NCI-H1417 (cell line): ENCODE results near the gene KRT78.
"Not testable (repeated sequence)": the region's sequence is repeated elsewhere in the genome, so short reads cannot be mapped to it uniquely, and the experiment has no call there.

Experiments
- DNase-seq, 3 experiments: peaks; one replicate each; lab custom pipeline; 2025; lab: John Stamatoyannopoulos, UW

Gene KRT78

GRCh38 chr12:52848661-52849255 lies at the start of gene KRT78:
TSS of gene KRT78 (minus strand) at chr12:52848994. CDS start at chr12:52848930, 64 bp downstream.
- DNase-seq: no peak

GRCh38 chr12:52896190-52897100 lies 47.7 kb upstream of the KRT78 start:
- DNase-seq: no peak

- DNase-seq: peak in 2 of 3 experiments; percentile 83 to 94
Measured at GRCh38 chr12:52895726-52896189, 47.0 kb upstream of the KRT78 start.

GRCh38 chr12:52892974-52893373 lies 44.2 kb upstream of the KRT78 start:
- no peak for DNase-seq

GRCh38 chr12:52892207-52892852 lies 43.5 kb upstream of the KRT78 start:
- DNase-seq: no peak

- DNase-seq: no peak
Measured at GRCh38 chr12:52891044-52891443, 42.2 kb upstream of the KRT78 start.

GRCh38 chr12:52890417-52890816 lies 41.6 kb upstream of the KRT78 start:
- DNase-seq: no peak

GRCh38 chr12:52884526-52885293 lies 35.9 kb upstream of the KRT78 start:
- DNase-seq: peak; percentile 65 to 85 (median 79)

- DNase-seq: not testable (repeated sequence)
Measured at GRCh38 chr12:52880499-52880898, 31.7 kb upstream of the KRT78 start.

GRCh38 chr12:52879394-52880351 lies 30.9 kb upstream of the KRT78 start:
- peak; percentile 87 to 96 (median 89) for DNase-seq

GRCh38 chr12:52878507-52879393 lies 30.0 kb upstream of the KRT78 start:
- DNase-seq: no peak

GRCh38 chr12:52877242-52877641 lies 28.4 kb upstream of the KRT78 start:
- DNase-seq: no peak

GRCh38 chr12:52876372-52876771 lies 27.6 kb upstream of the KRT78 start:
- DNase-seq: no peak

GRCh38 chr12:52874573-52875435 lies 26.0 kb upstream of the KRT78 start:
- no peak for DNase-seq

- peak; percentile 36 to 67 (median 61) for DNase-seq
Measured at GRCh38 chr12:52873832-52874572, 25.2 kb upstream of the KRT78 start.

GRCh38 chr12:52873513-52873831 lies 24.7 kb upstream of the KRT78 start:
- peak in 2 of 3 experiments; percentile 54 to 67 for DNase-seq

- peak in 1 of 3 experiments; percentile 63 for DNase-seq
Measured at GRCh38 chr12:52872644-52873389, 24.0 kb upstream of the KRT78 start.
